ENCODE data around the gene SLC24A4.
A peak's percentile ranks its signal among the peaks of the same experiment; 100 is the strongest.

Gene SLC24A4

GRCh38 chr14:92507174-92507768 lies 184.3 kb downstream of the SLC24A4 start:
- H3K4me1 ChIP-seq (ENCODE audit: control insufficient read depth, insufficient read depth, low read length): peaks cover 5% of the 10 kb centered on the region

GRCh38 chr14:92510972-92511371 lies 188.0 kb downstream of the SLC24A4 start:
- peaks cover 5% of the 10 kb centered on the region for H3K4me1 ChIP-seq (ENCODE audit: control insufficient read depth, insufficient read depth, low read length)
- H3K27ac ChIP-seq (ENCODE audit: extremely low read depth, low read depth, low read length): no peak overlapping the region; the same call in 1 of the 2 replicates
- no peak overlapping the region for H3K4me3 ChIP-seq (ENCODE audit: low read depth, low read length)
- ChIA-PET CTCF (interaction anchor here (0.6 to 1.1 kb wide), 3 partner anchors 24 to 43 kb away, joined by 3 to 5 read pairs (median 4); no protein-coding TSS in a partner anchor), POLR2A (no interaction called here)
- H3K9me3 ChIP-seq (ENCODE audit: control insufficient read depth, insufficient read depth, low read depth, low read length): no peaks in the 10 kb centered on the region
- no peak for TF ChIP-seq ZNF843 (tag by site-specific recombination; IDR thresholded peaks at IDR 0.05)
- 0 out of 2 replicates have a peak, but pooled peaks have one; percentile 25 for TF ChIP-seq CTCF (tag by site-specific recombination; IDR thresholded peaks at IDR 0.05)
- no peaks in the 10 kb centered on the region for H3K36me3 ChIP-seq (ENCODE audit: control insufficient read depth in 2 of 2, insufficient read depth in 1 of 2, low read length in 2 of 2)

More at GRCh38 chr14:92507174-92507768, 184.3 kb downstream of the SLC24A4 start:
- Histone ChIP-seq H3K36me3 (ENCODE audit: control insufficient read depth in 2 of 2, insufficient read depth in 1 of 2, low read length in 2 of 2) (no peaks in the 10 kb centered on the region), H3K4me3 (ENCODE audit: low read depth, low read length) (no peak overlapping the region), H3K27ac (ENCODE audit: extremely low read depth, low read depth, low read length) (no peak overlapping the region), H3K9me3 (ENCODE audit: control insufficient read depth, insufficient read depth, low read depth, low read length) (no peaks in the 10 kb centered on the region)
- POLR2A ChIA-PET: interaction anchor here (0.7 kb wide), 1 partner anchor 9 kb away, joined by 3 read pairs; no protein-coding TSS in a partner anchor
- no peak for TF ChIP-seq ZNF24 (tag by site-specific recombination; IDR thresholded peaks at IDR 0.05)
- no peak for TF ChIP-seq ZNF398 (tag by site-specific recombination; IDR thresholded peaks at IDR 0.05)
- TF ChIP-seq ZNF670 (tag by site-specific recombination; IDR thresholded peaks at IDR 0.05; ENCODE audit: low read depth): no peak
- TF ChIP-seq PRDM6 (tag by site-specific recombination; IDR thresholded peaks at IDR 0.05): peak; percentile 52; the same call in 1 of the 2 replicates
- no peak for TF ChIP-seq ZNF555 (tag by site-specific recombination; conservative IDR thresholded peaks at IDR 0.05)
- peak; percentile 17; the same call in 1 of the 2 replicates for TF ChIP-seq FEZF1 (tag by site-specific recombination; IDR thresholded peaks at IDR 0.05)
- TF ChIP-seq ZNF529 (tag by site-specific recombination; IDR thresholded peaks at IDR 0.05; ENCODE audit: insufficient replicate concordance): no peak
- TF ChIP-seq SCRT2 (tag by site-specific recombination; IDR thresholded peaks at IDR 0.05): peak; percentile 54
- TF ChIP-seq GLIS1 (tag by site-specific recombination; IDR thresholded peaks at IDR 0.05): peak; percentile 63
- TF ChIP-seq ZNF112 (tag by site-specific recombination; IDR thresholded peaks at IDR 0.05): no peak
- TF ChIP-seq GFI1B (tag by site-specific recombination; IDR thresholded peaks at IDR 0.05): 0 out of 2 replicates have a peak, but pooled peaks have one; percentile 13
- CTCF ChIA-PET: interaction anchor here (0.6 kb wide), 1 partner anchor 48 kb away, joined by 3 read pairs; no protein-coding TSS in a partner anchor

- ChIA-PET POLR2A (no interaction called here), CTCF (interaction anchor here (0.6 to 0.7 kb wide), 2 partner anchors 160 to 228 kb away, joined by 3 read pairs; no protein-coding TSS in a partner anchor)
- Histone ChIP-seq H3K4me3 (ENCODE audit: low read depth, low read length) (no peak overlapping the region), H3K36me3 (ENCODE audit: control insufficient read depth in 2 of 2, insufficient read depth in 1 of 2, low read length in 2 of 2) (no peaks in the 10 kb centered on the region), H3K27ac (ENCODE audit: extremely low read depth, low read depth, low read length) (no peak overlapping the region; the same call in 1 of the 2 replicates), H3K9me3 (ENCODE audit: control insufficient read depth, insufficient read depth, low read depth, low read length) (no peaks in the 10 kb centered on the region), H3K4me1 (ENCODE audit: control insufficient read depth, insufficient read depth, low read length) (peaks cover 5% of the 10 kb centered on the region)
- peak; percentile 83 for TF ChIP-seq ZBTB8A (tag by site-specific recombination; IDR thresholded peaks at IDR 0.05)
- peak; percentile 13; the same call in 1 of the 2 replicates for TF ChIP-seq PRDM1 (tag by site-specific recombination; IDR thresholded peaks at IDR 0.05)
- TF ChIP-seq ZXDB (tag by site-specific recombination; IDR thresholded peaks at IDR 0.05): peak; percentile 35; the same call in 1 of the 2 replicates
- peak; percentile 90 for TF ChIP-seq ZEB2 (tag by site-specific recombination; IDR thresholded peaks at IDR 0.05)
- no peak for TF ChIP-seq ZNF488 (tag by site-specific recombination; IDR thresholded peaks at IDR 0.05)
- peak; percentile 39; the same call in 1 of the 2 replicates for TF ChIP-seq KLF9 (tag by site-specific recombination; IDR thresholded peaks at IDR 0.05; ENCODE audit: low read depth)
- TF ChIP-seq ZIC2 (tag by site-specific recombination; IDR thresholded peaks at IDR 0.05): peak; percentile 89
- TF ChIP-seq SCRT1 (tag by site-specific recombination; IDR thresholded peaks at IDR 0.05; ENCODE audit: borderline replicate concordance): peak; percentile 94
- TF ChIP-seq INSM2 (tag by site-specific recombination; IDR thresholded peaks at IDR 0.05): peak; percentile 80
These were observed 188.7 kb downstream of the SLC24A4 start for GRCh38 chr14:92511453-92512238.

All from HEK293 (cell line).